Liver (tissue), 9 donors: Measurements from ENCODE around the gene STAG3. TPM values are rescaled to one million over a fixed set of nuclear protein-coding genes. Genes with fewer than 3 reads are reported as not detected.

Source experiments
- DNase-seq: peaks from one replicate; pipeline ENCODE4 v3.0.0-alpha.2; 2017; ENCODE audit warnings: low spot score
- H3K27ac ChIP-seq, 2 donors: one replicate each; pipeline ENCODE4 v1.7.0; 2013; ENCODE audit warnings: inconsistent platforms in 2 of 2, low read length in 2 of 2, control low read depth in 1 of 2, low read depth in 1 of 2, mild to moderate bottlenecking in 1 of 2
- H3K27me3 ChIP-seq, 4 donors: one replicate each; pipeline versions ENCODE4 v1.6.1 to v1.7.0; 2013; ENCODE audit warnings: low read length in 3 of 4, inconsistent platforms in 1 of 4, mild to moderate bottlenecking in 1 of 4, moderate library complexity in 1 of 4; ENCODE audit not compliant: control insufficient read depth in 4 of 4, insufficient read depth in 4 of 4
- H3K36me3 ChIP-seq, 4 donors: one replicate each; pipeline versions ENCODE4 v1.6.1 to v1.7.0; 2013; ENCODE audit warnings: low read length in 3 of 4, mild to moderate bottlenecking in 3 of 4, low read depth in 1 of 4, moderate library complexity in 1 of 4; ENCODE audit not compliant: control insufficient read depth in 4 of 4, insufficient read depth in 3 of 4
- H3K4me1 ChIP-seq, 4 donors: one replicate each; pipeline versions ENCODE4 v1.6.1 to v1.7.0; 2013; ENCODE audit warnings: low read length in 3 of 4, mild to moderate bottlenecking in 3 of 4, moderate library complexity in 1 of 4; ENCODE audit not compliant: control insufficient read depth in 4 of 4, insufficient read depth in 4 of 4
- H3K4me3 ChIP-seq, 3 donors: one replicate each; pipeline versions ENCODE4 v1.6.1 to v1.7.0; 2013; ENCODE audit warnings: low read length in 3 of 3, control low read depth in 1 of 3, low read depth in 1 of 3, mild to moderate bottlenecking in 1 of 3
- H3K9ac ChIP-seq, 2 donors: one replicate each; pipeline ENCODE4 v1.7.0; 2013; ENCODE audit warnings: low read length in 2 of 2, mild to moderate bottlenecking in 2 of 2, moderate library complexity in 2 of 2, control low read depth in 1 of 2, low read depth in 1 of 2
- H3K9me3 ChIP-seq, 4 donors: one replicate each; pipeline versions ENCODE4 v1.6.1 to v1.7.0; 2013; ENCODE audit warnings: low read length in 3 of 4; ENCODE audit not compliant: control insufficient read depth in 4 of 4
- EGR1 ChIP-seq, 2 donors: IDR thresholded peaks; 2 replicates each; pipeline ENCODE4 v1.6.1; 2016 to 2018; ENCODE audit warnings: antibody characterized with exemption in 2 of 2, low read depth in 2 of 2
- FOXA1 ChIP-seq: IDR thresholded peaks from 2 replicates; pipeline ENCODE4 v1.6.1; 2016; ENCODE audit warnings: antibody characterized with exemption
- FOXA2 ChIP-seq: IDR thresholded peaks from 2 replicates; pipeline ENCODE4 v1.6.1; 2016; ENCODE audit warnings: antibody characterized with exemption
- GABPA ChIP-seq, 2 donors: IDR thresholded peaks in 1 of 2; conservative IDR thresholded peaks in 1 of 2; 2 replicates each; pipeline ENCODE4 v1.6.1; 2016; ENCODE audit warnings: antibody characterized with exemption in 2 of 2, mild to moderate bottlenecking in 1 of 2, moderate library complexity in 1 of 2
- HNF4A ChIP-seq, 2 donors: conservative IDR thresholded peaks; 2 replicates each; pipeline ENCODE4 v1.6.1; 2016; ENCODE audit warnings: antibody characterized with exemption in 2 of 2, mild to moderate bottlenecking in 2 of 2
- HNF4G ChIP-seq: IDR thresholded peaks from 2 replicates; pipeline ENCODE4 v1.6.1; 2016; ENCODE audit warnings: antibody characterized with exemption
- JUND ChIP-seq, 2 donors: IDR thresholded peaks; 2 replicates each; pipeline ENCODE4 v1.6.1; 2016; ENCODE audit warnings: antibody characterized with exemption in 2 of 2
- MAX ChIP-seq: IDR thresholded peaks from 2 replicates; pipeline ENCODE4 v1.6.1; 2016; ENCODE audit warnings: antibody characterized with exemption
- NR2F2 ChIP-seq: IDR thresholded peaks from 2 replicates; pipeline ENCODE4 v1.6.1; 2016; ENCODE audit warnings: antibody characterized with exemption
- RAD21 ChIP-seq, 2 donors: IDR thresholded peaks; 2 replicates each; pipeline ENCODE4 v1.6.1; 2016; ENCODE audit warnings: antibody characterized with exemption in 2 of 2, mild to moderate bottlenecking in 2 of 2
- SP1 ChIP-seq: IDR thresholded peaks from 2 replicates; pipeline ENCODE4 v1.6.1; 2018; ENCODE audit warnings: antibody characterized with exemption, mild to moderate bottlenecking
- TAF1 ChIP-seq: conservative IDR thresholded peaks from 2 replicates; pipeline ENCODE4 v1.6.1; 2016; ENCODE audit warnings: antibody characterized with exemption, mild to moderate bottlenecking
- YY1 ChIP-seq: IDR thresholded peaks from 2 replicates; pipeline ENCODE4 v1.6.1; 2016; ENCODE audit warnings: antibody characterized with exemption, mild to moderate bottlenecking
- ZBTB33 ChIP-seq: IDR thresholded peaks from 2 replicates; pipeline ENCODE4 v1.6.1; 2016; ENCODE audit warnings: antibody characterized with exemption
- WGBS: extraction: QIAGEN DNeasy Blood & Tissue Kit; methylation state at CpG from one replicate; pipeline ENCODE4 v1.1.7; 2013; 5-methylcytosine and 5-hydroxymethylcytosine counted together
- polyA plus RNA-seq, 2 donors: library from polyadenylated mRNA; stranded (reverse) in 1 of 2; unstranded in 1 of 2; fragments of 200-250 nt in 1 of 2; fragments of >200 nt in 1 of 2; fragmentation: Nextera tagmentation in 1 of 2; extraction: Ambion mirVana in 1 of 2; gene quantifications; one replicate each; pipeline versions ENCODE4 v1.2.1 to v1.2.3, GENCODE V29; 2013 to 2015
- total RNA-seq, 2 donors: library from RNA; depleted of rRNA; stranded (reverse); fragments of >200 nt; gene quantifications; one replicate each; pipeline ENCODE4 v1.2.3, GENCODE V29; 2014
- TF ChIP-seq, protein P1 (sequence below): IDR thresholded peaks from 2 replicates; pipeline ENCODE4 v1.6.1; 2016; ENCODE audit warnings: antibody characterized with exemption, mild to moderate bottlenecking
- TF ChIP-seq, protein P2 (sequence below): fragments of 150-350 bp; IDR thresholded peaks from 2 replicates; pipeline ENCODE4 v1.5.1; 2017; ENCODE audit warnings: improper control_type of control experiment, low read depth, low read length; ENCODE audit not compliant: missing input control
- TF ChIP-seq, protein P3 (sequence below): IDR thresholded peaks from 2 replicates; pipeline ENCODE4 v1.6.1; 2016; ENCODE audit warnings: antibody characterized with exemption
- donor health status: healthy.
- donor health status: healthy.
- donor health status: healthy.
- donor health status: healthy.
- donor health status: healthy.

Gene STAG3
- total and polyA plus RNA-seq, 4 donors: 0.28 to 7.0 (median 3.2) TPM

- Histone ChIP-seq H3K4me1 (peaks cover 4 to 24% (median 15%) of the 10 kb centered on the region in 4 donors), H3K27ac (no peak overlapping the region), H3K36me3 (peaks cover 2 to 30% (median 11%) of the 10 kb centered on the region in 4 donors), H3K9ac (no peak overlapping the region), H3K27me3 (no peaks in the 10 kb centered on the region), H3K9me3 (no peaks in the 10 kb centered on the region), H3K4me3 (no peak overlapping the region)
- no peak for DNase-seq
- WGBS: 90% methylated on average over 18 of the region's 18 CpGs
- TF ChIP-seq, protein P1, sequence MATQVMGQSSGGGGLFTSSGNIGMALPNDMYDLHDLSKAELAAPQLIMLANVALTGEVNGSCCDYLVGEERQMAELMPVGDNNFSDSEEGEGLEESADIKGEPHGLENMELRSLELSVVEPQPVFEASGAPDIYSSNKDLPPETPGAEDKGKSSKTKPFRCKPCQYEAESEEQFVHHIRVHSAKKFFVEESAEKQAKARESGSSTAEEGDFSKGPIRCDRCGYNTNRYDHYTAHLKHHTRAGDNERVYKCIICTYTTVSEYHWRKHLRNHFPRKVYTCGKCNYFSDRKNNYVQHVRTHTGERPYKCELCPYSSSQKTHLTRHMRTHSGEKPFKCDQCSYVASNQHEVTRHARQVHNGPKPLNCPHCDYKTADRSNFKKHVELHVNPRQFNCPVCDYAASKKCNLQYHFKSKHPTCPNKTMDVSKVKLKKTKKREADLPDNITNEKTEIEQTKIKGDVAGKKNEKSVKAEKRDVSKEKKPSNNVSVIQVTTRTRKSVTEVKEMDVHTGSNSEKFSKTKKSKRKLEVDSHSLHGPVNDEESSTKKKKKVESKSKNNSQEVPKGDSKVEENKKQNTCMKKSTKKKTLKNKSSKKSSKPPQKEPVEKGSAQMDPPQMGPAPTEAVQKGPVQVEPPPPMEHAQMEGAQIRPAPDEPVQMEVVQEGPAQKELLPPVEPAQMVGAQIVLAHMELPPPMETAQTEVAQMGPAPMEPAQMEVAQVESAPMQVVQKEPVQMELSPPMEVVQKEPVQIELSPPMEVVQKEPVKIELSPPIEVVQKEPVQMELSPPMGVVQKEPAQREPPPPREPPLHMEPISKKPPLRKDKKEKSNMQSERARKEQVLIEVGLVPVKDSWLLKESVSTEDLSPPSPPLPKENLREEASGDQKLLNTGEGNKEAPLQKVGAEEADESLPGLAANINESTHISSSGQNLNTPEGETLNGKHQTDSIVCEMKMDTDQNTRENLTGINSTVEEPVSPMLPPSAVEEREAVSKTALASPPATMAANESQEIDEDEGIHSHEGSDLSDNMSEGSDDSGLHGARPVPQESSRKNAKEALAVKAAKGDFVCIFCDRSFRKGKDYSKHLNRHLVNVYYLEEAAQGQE: no peak
- TF ChIP-seq MAX: no peak
- TF ChIP-seq, protein P2, sequence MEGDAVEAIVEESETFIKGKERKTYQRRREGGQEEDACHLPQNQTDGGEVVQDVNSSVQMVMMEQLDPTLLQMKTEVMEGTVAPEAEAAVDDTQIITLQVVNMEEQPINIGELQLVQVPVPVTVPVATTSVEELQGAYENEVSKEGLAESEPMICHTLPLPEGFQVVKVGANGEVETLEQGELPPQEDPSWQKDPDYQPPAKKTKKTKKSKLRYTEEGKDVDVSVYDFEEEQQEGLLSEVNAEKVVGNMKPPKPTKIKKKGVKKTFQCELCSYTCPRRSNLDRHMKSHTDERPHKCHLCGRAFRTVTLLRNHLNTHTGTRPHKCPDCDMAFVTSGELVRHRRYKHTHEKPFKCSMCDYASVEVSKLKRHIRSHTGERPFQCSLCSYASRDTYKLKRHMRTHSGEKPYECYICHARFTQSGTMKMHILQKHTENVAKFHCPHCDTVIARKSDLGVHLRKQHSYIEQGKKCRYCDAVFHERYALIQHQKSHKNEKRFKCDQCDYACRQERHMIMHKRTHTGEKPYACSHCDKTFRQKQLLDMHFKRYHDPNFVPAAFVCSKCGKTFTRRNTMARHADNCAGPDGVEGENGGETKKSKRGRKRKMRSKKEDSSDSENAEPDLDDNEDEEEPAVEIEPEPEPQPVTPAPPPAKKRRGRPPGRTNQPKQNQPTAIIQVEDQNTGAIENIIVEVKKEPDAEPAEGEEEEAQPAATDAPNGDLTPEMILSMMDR: no peak
- TF ChIP-seq JUND (IDR thresholded peaks at IDR 0.05): no peak
- TF ChIP-seq, protein P3, sequence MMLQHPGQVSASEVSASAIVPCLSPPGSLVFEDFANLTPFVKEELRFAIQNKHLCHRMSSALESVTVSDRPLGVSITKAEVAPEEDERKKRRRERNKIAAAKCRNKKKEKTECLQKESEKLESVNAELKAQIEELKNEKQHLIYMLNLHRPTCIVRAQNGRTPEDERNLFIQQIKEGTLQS: no peak
- no peak for TF ChIP-seq NR2F2
- no peak for TF ChIP-seq ZBTB33
- no peak for TF ChIP-seq HNF4A (conservative IDR thresholded peaks at IDR 0.05)
- no peak for TF ChIP-seq EGR1 (IDR thresholded peaks at IDR 0.05; ENCODE audit: low read depth in 2 of 2)
- no peak for TF ChIP-seq GABPA (IDR thresholded peaks at IDR 0.05 in 1 of 2, conservative IDR thresholded peaks at IDR 0.05 in 1 of 2)
- no peak for TF ChIP-seq HNF4G
- TF ChIP-seq RAD21 (IDR thresholded peaks at IDR 0.05): no peak
- no peak for TF ChIP-seq FOXA1
- TF ChIP-seq YY1: no peak
- TF ChIP-seq SP1: no peak
- no peak for TF ChIP-seq TAF1
- no peak for TF ChIP-seq FOXA2
These were observed 24.6 kb upstream of the STAG3 start for GRCh38 chr7:100152937-100153666.
